Testis (tissue), 2 donors: ENCODE data around the gene HRC.

Experiments
- POLR2A ChIP-seq: fragments of 450-650 bp; IDR thresholded peaks from one replicate; pipeline ENCODE4 v1.6.1; 2017; ENCODE audit warnings: antibody characterized with exemption, mild to moderate bottlenecking, moderate library complexity
- TF ChIP-seq, protein P1 (sequence below), 3 experiments: fragments of 450-650 bp in 2 of 3; fragments of 200-600 bp in 1 of 3; sonication (generic) in 1 of 3; IDR thresholded peaks; one replicate each; pipeline ENCODE4 v1.5.1; 2016 to 2019; ENCODE audit warnings: antibody characterized with exemption in 3 of 3, mild to moderate bottlenecking in 2 of 3, moderate library complexity in 1 of 3

DNA sequence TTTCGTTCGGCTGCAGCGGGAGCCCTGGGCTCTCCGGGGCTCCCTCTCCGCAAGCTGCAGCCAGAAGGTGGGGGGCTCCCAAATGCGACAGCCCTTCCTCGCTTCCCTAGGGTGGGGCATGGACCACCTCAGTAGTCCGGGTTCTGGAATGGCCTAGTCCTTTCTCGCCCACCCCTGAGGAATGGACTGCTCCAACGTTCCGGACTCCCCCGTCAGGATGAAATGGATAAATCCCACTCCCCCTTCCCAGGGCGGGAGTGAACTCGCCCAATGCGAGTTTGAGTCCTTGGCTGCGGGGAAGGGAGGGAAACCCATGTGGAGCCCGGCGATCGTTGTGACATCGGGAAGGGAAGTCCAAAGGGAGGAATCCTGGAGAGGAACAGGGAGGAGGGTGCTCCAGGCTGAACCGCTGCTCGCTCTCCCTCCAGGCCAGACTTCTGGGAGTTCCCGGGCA is 5.5 kb downstream of the HRC start:
- no peak for TF ChIP-seq POLR2A
- TF ChIP-seq, protein P1, sequence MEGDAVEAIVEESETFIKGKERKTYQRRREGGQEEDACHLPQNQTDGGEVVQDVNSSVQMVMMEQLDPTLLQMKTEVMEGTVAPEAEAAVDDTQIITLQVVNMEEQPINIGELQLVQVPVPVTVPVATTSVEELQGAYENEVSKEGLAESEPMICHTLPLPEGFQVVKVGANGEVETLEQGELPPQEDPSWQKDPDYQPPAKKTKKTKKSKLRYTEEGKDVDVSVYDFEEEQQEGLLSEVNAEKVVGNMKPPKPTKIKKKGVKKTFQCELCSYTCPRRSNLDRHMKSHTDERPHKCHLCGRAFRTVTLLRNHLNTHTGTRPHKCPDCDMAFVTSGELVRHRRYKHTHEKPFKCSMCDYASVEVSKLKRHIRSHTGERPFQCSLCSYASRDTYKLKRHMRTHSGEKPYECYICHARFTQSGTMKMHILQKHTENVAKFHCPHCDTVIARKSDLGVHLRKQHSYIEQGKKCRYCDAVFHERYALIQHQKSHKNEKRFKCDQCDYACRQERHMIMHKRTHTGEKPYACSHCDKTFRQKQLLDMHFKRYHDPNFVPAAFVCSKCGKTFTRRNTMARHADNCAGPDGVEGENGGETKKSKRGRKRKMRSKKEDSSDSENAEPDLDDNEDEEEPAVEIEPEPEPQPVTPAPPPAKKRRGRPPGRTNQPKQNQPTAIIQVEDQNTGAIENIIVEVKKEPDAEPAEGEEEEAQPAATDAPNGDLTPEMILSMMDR (IDR thresholded peaks at IDR 0.05) = no peak
